DMS53 treated with DMSO at 0.1 percent for 48 hours (cell line): Measurements from ENCODE around the gene PGK1.

Experiments
- DNase-seq: peaks from one replicate; lab custom pipeline; 2025; ENCODE audit not compliant: unreplicated experiment; lab: John Stamatoyannopoulos, UW

The PGK1 gene

DNA sequence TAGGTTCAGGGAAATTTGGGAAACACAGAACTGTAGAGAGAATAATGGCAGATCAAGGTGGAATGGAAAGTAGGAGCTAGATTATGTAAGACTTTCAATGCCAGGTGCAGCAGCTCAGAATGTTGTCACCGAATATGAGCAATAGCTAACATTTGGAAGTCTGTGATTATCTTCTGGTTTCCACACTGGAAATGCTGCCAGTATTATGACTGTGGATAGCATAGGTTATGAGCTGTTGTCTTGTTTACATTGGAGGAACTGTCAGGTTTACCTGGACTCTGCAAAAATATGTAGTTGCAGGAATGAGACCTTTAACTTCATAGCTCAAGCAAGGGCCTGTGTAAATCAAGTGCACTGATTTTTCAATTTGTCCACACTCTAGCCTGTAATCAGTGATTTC is 61.4 kb downstream of the PGK1 start:
- no peak for DNase-seq

DNA sequence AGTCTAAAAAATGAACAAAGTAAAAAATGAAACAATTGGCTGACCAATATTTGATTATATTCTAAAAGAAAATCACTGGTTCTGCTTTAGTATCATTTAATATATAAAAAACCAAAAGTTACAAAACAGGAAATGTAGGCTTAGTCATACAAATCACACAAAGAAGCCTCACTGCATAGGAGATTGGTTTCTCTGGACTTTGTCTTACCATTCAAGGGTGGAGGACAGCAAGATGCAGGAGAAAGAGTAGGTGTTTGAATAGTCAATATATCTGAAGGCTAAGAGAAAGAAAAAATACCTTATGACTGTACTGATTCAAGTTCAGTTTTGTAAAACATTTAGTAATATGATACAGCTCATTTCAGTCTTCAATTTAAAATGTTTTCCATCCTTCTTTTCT is 64.0 kb downstream of the PGK1 start:
- DNase-seq, result no peak
